ENCODE measurements around the gene ADAMTS18. TPM values are rescaled to one million over a fixed set of nuclear protein-coding genes. Genes with fewer than 3 reads are reported as not detected.

Gene ADAMTS18
- total and polyA plus RNA-seq, 4 donors: under 0.01 to 0.17 TPM; not detected in 2

- Histone ChIP-seq H3K4me1 (ENCODE audit: control insufficient read depth in 4 of 4, insufficient read depth in 4 of 4, low read length in 3 of 4) (no peaks in the 10 kb centered on the region), H3K27me3 (ENCODE audit: control insufficient read depth in 4 of 4, insufficient read depth in 4 of 4, low read length in 3 of 4) (peaks cover 0 to 4% (median 0%) of the 10 kb centered on the region in 4 donors), H3K4me3 (ENCODE audit: low read depth in 1 of 3, low read length in 3 of 3) (no peak overlapping the region), H3K27ac (ENCODE audit: low read depth in 1 of 2, low read length in 2 of 2) (no peak overlapping the region), H3K9me3 (ENCODE audit: control insufficient read depth in 4 of 4, low read length in 3 of 4) (no peaks in the 10 kb centered on the region), H3K36me3 (ENCODE audit: control insufficient read depth in 4 of 4, insufficient read depth in 3 of 4, low read depth in 1 of 4, low read length in 3 of 4) (no peaks in the 10 kb centered on the region), H3K9ac (ENCODE audit: low read depth in 1 of 2, low read length in 2 of 2) (no peak overlapping the region)
- WGBS: 59% methylated on average over 8 of the region's 8 CpGs
- no peak for TF ChIP-seq RAD21 (IDR thresholded peaks at IDR 0.05)
- TF ChIP-seq SP1 (IDR thresholded peaks at IDR 0.05): no peak
- TF ChIP-seq TAF1 (conservative IDR thresholded peaks at IDR 0.05): no peak
- TF ChIP-seq HNF4G (IDR thresholded peaks at IDR 0.05): no peak
- no peak for TF ChIP-seq FOXA1 (IDR thresholded peaks at IDR 0.05)
- TF ChIP-seq ATF3 (IDR thresholded peaks at IDR 0.05): no peak
- TF ChIP-seq FOXA2 (IDR thresholded peaks at IDR 0.05): no peak
- TF ChIP-seq NR2F2 (IDR thresholded peaks at IDR 0.05): no peak
- DNase-seq (ENCODE audit: low spot score): no peak
Measured at GRCh38 chr16:77307426-77308162, 127.2 kb downstream of the ADAMTS18 start.

GRCh38 chr16:77306075-77306474 lies 128.8 kb downstream of the ADAMTS18 start:
- no peaks in the 10 kb centered on the region for H3K9me3 ChIP-seq (ENCODE audit: control insufficient read depth in 4 of 4, low read length in 3 of 4)
- no peaks in the 10 kb centered on the region for H3K36me3 ChIP-seq (ENCODE audit: control insufficient read depth in 4 of 4, insufficient read depth in 3 of 4, low read depth in 1 of 4, low read length in 3 of 4)
- H3K4me1 ChIP-seq (ENCODE audit: control insufficient read depth in 4 of 4, insufficient read depth in 4 of 4, low read length in 3 of 4): no peaks in the 10 kb centered on the region
- peaks cover 0 to 4% (median 0%) of the 10 kb centered on the region in 4 donors for H3K27me3 ChIP-seq (ENCODE audit: control insufficient read depth in 4 of 4, insufficient read depth in 4 of 4, low read length in 3 of 4)
- no peak overlapping the region for H3K27ac ChIP-seq (ENCODE audit: low read depth in 1 of 2, low read length in 2 of 2)
- no peak overlapping the region for H3K4me3 ChIP-seq (ENCODE audit: low read depth in 1 of 3, low read length in 3 of 3)
- TF ChIP-seq GABPA (IDR thresholded peaks at IDR 0.05 in 1 of 2, conservative IDR thresholded peaks at IDR 0.05 in 1 of 2) (no peak), EGR1 (IDR thresholded peaks at IDR 0.05; ENCODE audit: low read depth in 2 of 2) (no peak), REST (IDR thresholded peaks at IDR 0.05) (no peak), HNF4A (conservative IDR thresholded peaks at IDR 0.05) (no peak), SP1 (IDR thresholded peaks at IDR 0.05) (no peak), ZBTB33 (IDR thresholded peaks at IDR 0.05) (no peak), MAX (IDR thresholded peaks at IDR 0.05) (no peak), NR2F2 (IDR thresholded peaks at IDR 0.05) (no peak), FOXA1 (IDR thresholded peaks at IDR 0.05) (no peak), YY1 (IDR thresholded peaks at IDR 0.05) (no peak)
- WGBS: 81% methylated on average over 3 of the region's 3 CpGs
- no peak overlapping the region for H3K9ac ChIP-seq (ENCODE audit: low read depth in 1 of 2, low read length in 2 of 2)
- no peak for DNase-seq (ENCODE audit: low spot score)

Measured in liver (tissue), 9 donors.